GF-D8 (cell line): ENCODE results near the gene TRIM56.
"Not testable (repeated sequence)": the region's sequence is repeated elsewhere in the genome, so short reads cannot be mapped to it uniquely, and the experiment has no call there.

Source experiments
- DNase-seq: peaks from one replicate; lab custom pipeline; 2025; lab: John Stamatoyannopoulos, UW

Gene TRIM56

GRCh38 chr7:101089876-101090275, 4.6 kb downstream of the TRIM56 start:
- DNase-seq: no peak

- not testable (repeated sequence) for DNase-seq
Measured at GRCh38 chr7:101092266-101092905, 7.1 kb downstream of the TRIM56 start.

GRCh38 chr7:101093906-101094305, 8.6 kb downstream of the TRIM56 start:
- no peak for DNase-seq

GRCh38 chr7:101094376-101094775, 9.1 kb downstream of the TRIM56 start:
- no peak for DNase-seq

- DNase-seq: no peak
Measured at GRCh38 chr7:101094791-101095375, 9.6 kb downstream of the TRIM56 start.

- no peak for DNase-seq
Measured at GRCh38 chr7:101096331-101096956, 11.2 kb downstream of the TRIM56 start.

- no peak for DNase-seq
Measured at GRCh38 chr7:101096957-101097347, 11.7 kb downstream of the TRIM56 start.

- DNase-seq: no peak
Measured at GRCh38 chr7:101097561-101097960, 12.3 kb downstream of the TRIM56 start.

GRCh38 chr7:101099969-101100781, 14.9 kb downstream of the TRIM56 start:
- DNase-seq: peak; percentile 44

GRCh38 chr7:101100858-101101847, 15.9 kb downstream of the TRIM56 start:
- DNase-seq: no peak

GRCh38 chr7:101102026-101102425, 16.7 kb downstream of the TRIM56 start:
- no peak for DNase-seq

GRCh38 chr7:101103701-101104100, 18.4 kb downstream of the TRIM56 start:
- DNase-seq: not testable (repeated sequence)

GRCh38 chr7:101104193-101104713, 19.0 kb downstream of the TRIM56 start:
- DNase-seq: no peak

- DNase-seq: no peak
Measured at GRCh38 chr7:101104799-101105198, 19.5 kb downstream of the TRIM56 start.

- not testable (repeated sequence) for DNase-seq
Measured at GRCh38 chr7:101105248-101105647, 20.0 kb downstream of the TRIM56 start.

- no peak for DNase-seq
Measured at GRCh38 chr7:101106386-101106785, 21.1 kb downstream of the TRIM56 start.

- DNase-seq: peak; percentile 56
Measured at GRCh38 chr7:101108330-101108857, 23.1 kb downstream of the TRIM56 start.

GRCh38 chr7:101108961-101109360, 23.7 kb downstream of the TRIM56 start:
- no peak for DNase-seq

- no peak for DNase-seq
Measured at GRCh38 chr7:101109368-101109767, 24.1 kb downstream of the TRIM56 start.

- DNase-seq: no peak
Measured at GRCh38 chr7:101111261-101111660, 26.0 kb downstream of the TRIM56 start.

GRCh38 chr7:101112233-101112632, 27.0 kb downstream of the TRIM56 start:
- DNase-seq: no peak
